Body of pancreas (tissue), 4 donors: Measurements from ENCODE around the gene EN1. TPM values are rescaled to one million over a fixed set of nuclear protein-coding genes. Genes with fewer than 3 reads are reported as not detected.

ENCODE experiments used
- ATAC-seq: fragments of 150-250 bp; one replicate; pipeline ENCODE4 v1.9.1; 2016
- DNase-seq, 4 donors: peaks; one replicate each; pipeline ENCODE4 v3.0.0-alpha.2; 2019
- H3K27ac ChIP-seq, 4 donors: fragments of 200-600 bp; sonication (generic); 1 replicate in 3 of 4; 2 replicates in 1 of 4; pipeline versions ENCODE4 v1.5.1 to v1.6.1; 2016 to 2019; ENCODE audit warnings: mild to moderate bottlenecking in 1 of 4, mixed read lengths in 1 of 4, moderate library complexity in 1 of 4
- H3K27me3 ChIP-seq, 2 donors: fragments of 200-600 bp; sonication (generic); one replicate each; pipeline ENCODE4 v1.6.0; 2016; ENCODE audit warnings: mild to moderate bottlenecking in 1 of 2
- H3K36me3 ChIP-seq, 2 donors: fragments of 200-600 bp; sonication (generic); replicated peaks in 1 of 2; 2 replicates each; pipeline ENCODE4 v1.5.1; 2016; ENCODE audit warnings: low read depth in 2 of 2; ENCODE audit not compliant: insufficient read depth in 1 of 2
- H3K4me1 ChIP-seq: fragments of 200-600 bp; sonication (generic); one replicate; pipeline ENCODE4 v1.6.0; 2016
- H3K4me3 ChIP-seq, 2 donors: fragments of 200-600 bp; sonication (generic); 1 replicate in 1 of 2; 2 replicates in 1 of 2; pipeline ENCODE4 v1.5.1; 2016 to 2019
- H3K9me3 ChIP-seq, 3 donors: fragments of 200-600 bp; sonication (generic); 1 replicate in 2 of 3; 2 replicates in 1 of 3; pipeline ENCODE4 v1.5.1; 2016
- POLR2A ChIP-seq, 3 donors: fragments of 450-650 bp; IDR thresholded peaks; one replicate each; pipeline ENCODE4 v1.6.1; 2016; ENCODE audit warnings: antibody characterized with exemption in 3 of 3, mild to moderate bottlenecking in 2 of 3
- WGBS, 2 donors: methylation state at CpG; one replicate each; pipeline ENCODE4 v1.1.5; 2017; 5-methylcytosine and 5-hydroxymethylcytosine counted together
- intact Hi-C: fragments of 100-400 bp; cut with DNase I; formaldehyde crosslinking; loops from one replicate; pipeline ENCODE4 v1.15.1; 2023
- total RNA-seq, 2 donors: library from RNA; depleted of rRNA; stranded (reverse); fragments of >200 nt; gene quantifications; one replicate each; pipeline ENCODE4 v1.1.0, GENCODE V29; 2016
- TF ChIP-seq, protein P1 (sequence below), 7 experiments: fragments of 450-650 bp in 4 of 7; fragments of 200-600 bp in 3 of 7; sonication (generic) in 3 of 7; IDR thresholded peaks; one replicate each; pipeline ENCODE4 v1.5.1; 2016 to 2019; ENCODE audit warnings: antibody characterized with exemption in 7 of 7

The EN1 gene
- total RNA-seq, 2 donors from 2014 or later, result not detected

DNA sequence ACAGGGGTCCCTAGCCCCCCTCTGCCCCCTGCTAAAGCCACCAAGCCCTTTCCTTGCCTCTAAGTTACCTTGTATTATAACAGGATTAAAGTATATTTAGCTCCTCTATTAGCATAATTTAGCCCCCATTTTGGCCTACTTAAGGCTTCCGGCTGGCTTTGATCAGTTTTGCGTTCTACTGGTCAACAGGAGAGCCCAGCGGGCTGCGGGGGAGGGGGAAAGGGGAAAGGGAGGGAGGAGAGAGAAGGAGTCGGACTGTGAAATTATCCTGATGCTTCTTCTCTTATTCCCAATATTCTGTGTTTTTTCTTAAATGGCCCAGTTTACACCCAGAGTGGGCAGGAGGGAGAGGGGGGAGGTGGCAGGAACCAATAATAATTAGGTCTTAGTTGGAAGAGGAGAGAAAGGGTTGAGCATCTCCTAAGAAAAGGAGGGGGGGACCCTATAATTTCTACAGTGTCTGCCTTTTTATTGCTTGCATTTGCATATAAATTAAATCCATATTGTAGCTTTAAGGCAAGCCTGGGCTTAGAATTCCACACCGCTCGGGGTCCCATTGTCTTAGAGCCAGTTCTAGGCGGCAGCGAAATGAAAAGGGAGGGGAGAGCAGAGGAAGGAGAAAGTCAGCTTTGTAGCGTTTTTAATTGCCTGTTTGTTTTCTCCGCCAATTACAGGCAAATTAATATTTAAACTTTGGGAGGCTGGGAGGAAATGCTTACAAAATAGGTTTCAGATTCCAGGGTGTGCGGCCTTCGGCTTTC lies 39.6 kb downstream of the EN1 start:
- ATAC-seq, result no peak
- 60 to 68% methylated on average over 13 of the region's 13 CpGs for WGBS, 2 donors
- Histone ChIP-seq H3K36me3 (no peaks in the 10 kb centered on the region), H3K4me3 (no peak overlapping the region), H3K27me3 (no peaks in the 10 kb centered on the region), H3K27ac (no peak overlapping the region), H3K4me1 (no peaks in the 10 kb centered on the region), H3K9me3 (no peaks in the 10 kb centered on the region)
- DNase-seq, result no peak
- intact Hi-C loops, result no loop called here
- TF ChIP-seq POLR2A (IDR thresholded peaks at IDR 0.05), result no peak

DNA sequence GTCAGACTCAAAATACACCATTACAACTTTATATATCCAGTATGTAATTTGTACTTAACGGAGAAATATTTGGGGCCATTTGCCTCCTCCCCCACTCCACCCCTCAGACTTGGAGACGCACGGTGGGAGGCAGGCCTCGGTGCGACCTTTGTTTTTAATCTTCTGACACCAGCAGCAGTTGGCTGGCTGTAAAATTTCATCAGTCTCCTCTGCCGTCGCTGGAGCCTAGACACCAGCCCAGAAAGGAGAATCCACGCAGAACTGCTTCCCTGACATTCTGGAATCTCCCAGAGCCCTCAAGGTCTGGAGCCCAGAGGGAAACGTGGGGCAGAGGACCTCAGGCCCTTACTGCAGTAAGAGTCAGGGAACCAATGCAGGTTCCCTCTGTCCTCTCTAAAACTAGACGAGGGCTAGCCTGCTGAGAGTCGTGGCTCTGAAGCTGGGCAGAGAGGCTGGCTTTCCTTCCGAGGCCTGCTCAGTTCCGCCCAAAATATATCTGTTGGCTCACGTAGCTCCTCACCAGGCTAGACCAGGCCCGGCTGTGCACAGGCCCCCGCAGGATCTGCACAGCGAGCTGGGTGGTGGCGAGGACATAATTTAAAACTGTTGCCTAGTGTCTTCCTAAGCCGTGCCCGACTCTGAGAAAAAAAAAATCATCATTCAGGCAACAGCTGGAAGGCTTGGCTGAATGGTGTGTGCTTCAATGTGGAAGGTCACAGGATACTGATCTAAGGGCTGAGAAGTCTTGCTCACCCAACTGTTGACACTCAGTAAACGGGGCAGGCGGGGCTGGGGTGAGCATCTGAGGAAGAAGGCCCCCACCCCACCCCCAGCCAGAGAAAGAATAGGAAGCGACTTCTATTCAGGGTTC lies 40.4 kb downstream of the EN1 start:
- DNase-seq, result no peak
- Histone ChIP-seq H3K27ac (no peak overlapping the region), H3K36me3 (no peaks in the 10 kb centered on the region), H3K4me3 (no peak overlapping the region), H3K4me1 (no peaks in the 10 kb centered on the region), H3K27me3 (no peaks in the 10 kb centered on the region), H3K9me3 (no peaks in the 10 kb centered on the region)
- intact Hi-C loops, result no loop called here
- no peak for ATAC-seq
- WGBS, 2 donors, result 65 to 79% methylated on average over 19 to 23 of the region's 23 CpGs
- TF ChIP-seq, protein P1, sequence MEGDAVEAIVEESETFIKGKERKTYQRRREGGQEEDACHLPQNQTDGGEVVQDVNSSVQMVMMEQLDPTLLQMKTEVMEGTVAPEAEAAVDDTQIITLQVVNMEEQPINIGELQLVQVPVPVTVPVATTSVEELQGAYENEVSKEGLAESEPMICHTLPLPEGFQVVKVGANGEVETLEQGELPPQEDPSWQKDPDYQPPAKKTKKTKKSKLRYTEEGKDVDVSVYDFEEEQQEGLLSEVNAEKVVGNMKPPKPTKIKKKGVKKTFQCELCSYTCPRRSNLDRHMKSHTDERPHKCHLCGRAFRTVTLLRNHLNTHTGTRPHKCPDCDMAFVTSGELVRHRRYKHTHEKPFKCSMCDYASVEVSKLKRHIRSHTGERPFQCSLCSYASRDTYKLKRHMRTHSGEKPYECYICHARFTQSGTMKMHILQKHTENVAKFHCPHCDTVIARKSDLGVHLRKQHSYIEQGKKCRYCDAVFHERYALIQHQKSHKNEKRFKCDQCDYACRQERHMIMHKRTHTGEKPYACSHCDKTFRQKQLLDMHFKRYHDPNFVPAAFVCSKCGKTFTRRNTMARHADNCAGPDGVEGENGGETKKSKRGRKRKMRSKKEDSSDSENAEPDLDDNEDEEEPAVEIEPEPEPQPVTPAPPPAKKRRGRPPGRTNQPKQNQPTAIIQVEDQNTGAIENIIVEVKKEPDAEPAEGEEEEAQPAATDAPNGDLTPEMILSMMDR (IDR thresholded peaks at IDR 0.05), result no peak
- no peak for TF ChIP-seq POLR2A (IDR thresholded peaks at IDR 0.05)

DNA sequence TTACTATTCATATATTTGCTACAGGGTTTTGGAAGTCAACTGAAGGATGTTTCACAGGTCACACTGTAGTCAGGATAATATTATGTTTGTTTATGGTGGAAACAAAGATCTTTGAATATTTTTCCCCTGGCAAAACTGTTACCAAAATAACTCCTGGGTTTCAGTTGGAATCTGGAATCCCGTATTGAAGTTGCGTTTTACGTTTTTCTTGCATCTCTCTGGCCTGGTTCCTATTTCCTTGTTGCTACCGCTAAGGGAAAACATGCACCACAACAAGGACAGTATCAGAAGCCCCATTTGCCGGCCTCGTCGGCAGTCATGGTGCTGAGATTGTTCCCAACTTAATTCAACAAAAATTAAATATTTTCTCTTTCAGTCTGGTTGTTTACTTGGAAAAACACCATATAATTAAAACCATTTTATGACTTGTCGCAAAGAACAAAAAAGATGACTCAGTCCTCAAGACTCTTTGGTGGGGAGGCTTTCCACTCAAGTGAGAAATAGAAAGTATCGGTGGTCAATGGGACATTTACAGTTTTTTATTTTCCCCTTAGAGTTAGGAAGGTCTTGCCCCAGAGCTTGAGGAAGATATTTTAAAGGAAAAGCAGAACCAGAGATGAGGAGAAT lies 42.3 kb downstream of the EN1 start:
- TF ChIP-seq, protein P1 (IDR thresholded peaks at IDR 0.05), result no peak
- no peak for TF ChIP-seq POLR2A (IDR thresholded peaks at IDR 0.05)
- no peaks in the 10 kb centered on the region for H3K36me3 ChIP-seq
- H3K9me3 ChIP-seq, result no peaks in the 10 kb centered on the region
- intact Hi-C loops, result no loop called here
- H3K27me3 ChIP-seq, result no peaks in the 10 kb centered on the region
- H3K4me1 ChIP-seq, result no peaks in the 10 kb centered on the region
- ATAC-seq (no peak), DNase-seq (no peak)
- no peak overlapping the region for H3K27ac ChIP-seq
- no peak overlapping the region for H3K4me3 ChIP-seq
- 81 to 82% methylated on average over 9 of the region's 9 CpGs for WGBS, 2 donors

DNA sequence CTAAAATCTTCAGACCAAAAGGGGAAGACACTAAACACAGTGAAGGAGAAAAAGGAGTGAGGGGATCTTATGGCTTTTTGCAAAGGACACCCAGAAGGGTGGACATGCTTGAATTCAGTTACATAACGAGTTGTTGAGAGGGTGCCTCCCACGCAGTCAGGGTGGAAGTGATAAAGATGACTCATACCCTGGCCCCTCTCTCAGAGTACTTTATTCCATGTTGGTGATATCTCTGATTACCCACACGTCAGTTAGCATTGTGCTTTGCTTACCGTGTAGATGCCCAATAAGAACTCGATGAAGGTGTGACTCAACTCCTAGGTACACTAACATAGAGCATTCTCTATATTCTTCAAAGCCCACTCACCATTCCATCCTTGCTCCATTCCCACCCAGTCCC lies 44.4 kb downstream of the EN1 start:
- DNase-seq (no peak), ATAC-seq (no peak)
- no peaks in the 10 kb centered on the region for H3K9me3 ChIP-seq
- H3K27me3 ChIP-seq, result no peaks in the 10 kb centered on the region
- 58 to 68% methylated on average over 5 of the region's 5 CpGs for WGBS, 2 donors
- TF ChIP-seq, protein P1 (IDR thresholded peaks at IDR 0.05), result no peak
- no peak for TF ChIP-seq POLR2A (IDR thresholded peaks at IDR 0.05)
- H3K36me3 ChIP-seq, result no peaks in the 10 kb centered on the region
- no peaks in the 10 kb centered on the region for H3K4me1 ChIP-seq
- no peak overlapping the region for H3K27ac ChIP-seq
- no peak overlapping the region for H3K4me3 ChIP-seq
- intact Hi-C loops, result no loop called here

DNA sequence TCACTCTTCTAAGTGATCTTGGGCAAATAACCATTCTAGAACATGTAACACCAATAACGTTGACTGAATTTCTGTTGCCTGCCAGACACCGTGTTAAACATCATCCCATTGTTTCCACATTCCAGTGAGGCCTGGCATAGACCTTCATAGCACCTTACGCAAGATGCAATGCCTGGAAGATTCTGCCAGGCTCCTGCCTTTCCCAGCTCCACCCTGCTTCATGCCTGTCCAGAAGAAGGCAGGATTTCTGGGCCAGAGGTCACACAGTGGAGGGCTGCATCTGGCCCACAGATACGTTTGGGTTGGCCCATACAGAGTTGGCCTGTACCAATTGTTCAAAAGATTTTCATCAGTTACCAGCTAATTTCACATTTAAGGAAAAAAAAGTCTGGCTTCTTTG lies 46.3 kb downstream of the EN1 start:
- Histone ChIP-seq H3K9me3 (no peaks in the 10 kb centered on the region), H3K27me3 (no peaks in the 10 kb centered on the region), H3K4me1 (no peaks in the 10 kb centered on the region), H3K36me3 (no peaks in the 10 kb centered on the region), H3K4me3 (no peak overlapping the region), H3K27ac (no peak overlapping the region)
- intact Hi-C loops, result no loop called here
- 46 to 59% methylated on average over 4 of the region's 4 CpGs for WGBS, 2 donors
- TF ChIP-seq POLR2A (IDR thresholded peaks at IDR 0.05), result no peak
- TF ChIP-seq, protein P1 (IDR thresholded peaks at IDR 0.05), result no peak
- ATAC-seq, result no peak
- DNase-seq, result no peak
